Astrocyte (in vitro differentiated cells and primary cell): ENCODE measurements around the gene AUTS2. TPM values are rescaled to one million over a fixed set of nuclear protein-coding genes. Genes with fewer than 3 reads are reported as not detected.

Source experiments
- DNase-seq: peaks from one replicate; pipeline ENCODE4 v3.0.0-alpha.2; 2010; ENCODE audit warnings: low read depth
- FAIRE-seq: peaks from 2 replicates; lab custom pipeline; 2011; peaks lifted over from hg19 to GRCh38; lab: Jason Lieb, UNC
- H2AFZ ChIP-seq: 2 replicates; pipeline ENCODE4 v1.6.0; 2012; ENCODE audit warnings: low read depth, low read length, inconsistent platforms
- H3K27ac ChIP-seq: 2 replicates; pipeline ENCODE4 v1.5.1; 2011; ENCODE audit warnings: low read depth, low read length, inconsistent platforms
- H3K27me3 ChIP-seq: 2 replicates; pipeline ENCODE4 v1.6.0; 2011; ENCODE audit warnings: low read length, inconsistent platforms; ENCODE audit not compliant: insufficient read depth
- H3K36me3 ChIP-seq: 2 replicates; pipeline ENCODE4 v1.5.1; 2011; ENCODE audit warnings: low read length, inconsistent platforms; ENCODE audit not compliant: insufficient read depth
- H3K4me1 ChIP-seq: 2 replicates; pipeline ENCODE4 v1.5.1; 2011; ENCODE audit warnings: low read length, inconsistent platforms; ENCODE audit not compliant: insufficient read depth
- H3K4me2 ChIP-seq: 2 replicates; pipeline ENCODE4 v1.6.0; 2012; ENCODE audit warnings: low read length, inconsistent platforms
- H3K4me3 ChIP-seq: 2 replicates; pipeline ENCODE4 v1.5.1; 2011; ENCODE audit warnings: low read depth, mild to moderate bottlenecking, low read length, inconsistent platforms; ENCODE audit not compliant: insufficient read depth
- H3K79me2 ChIP-seq: 2 replicates; pipeline ENCODE4 v1.6.0; 2012; ENCODE audit warnings: mild to moderate bottlenecking, low read length, inconsistent platforms; ENCODE audit not compliant: insufficient read depth
- H3K9ac ChIP-seq: 2 replicates; pipeline ENCODE4 v1.6.0; 2012; ENCODE audit warnings: mild to moderate bottlenecking, low read length, inconsistent platforms
- H3K9me3 ChIP-seq: 2 replicates; pipeline ENCODE4 v1.5.1; 2012; ENCODE audit warnings: low read depth, mild to moderate bottlenecking, low read length, inconsistent platforms; ENCODE audit not compliant: insufficient read depth
- H4K20me1 ChIP-seq: 2 replicates; pipeline ENCODE4 v1.6.0; 2012; ENCODE audit warnings: low read length, inconsistent platforms; ENCODE audit not compliant: insufficient read depth
- H3K27ac Mint-ChIP-seq: one replicate; pipeline ENCODE4 v1.8.0; 2021; ENCODE audit warnings: mild to moderate bottlenecking, mixed read lengths; ENCODE audit not compliant: unreplicated experiment
- H3K27me3 Mint-ChIP-seq: one replicate; pipeline ENCODE4 v1.8.0; 2021; ENCODE audit warnings: low read depth, mixed read lengths; ENCODE audit not compliant: unreplicated experiment
- H3K36me3 Mint-ChIP-seq: one replicate; pipeline ENCODE4 v1.8.0; 2021; ENCODE audit warnings: low read depth, mixed read lengths; ENCODE audit not compliant: unreplicated experiment
- H3K4me1 Mint-ChIP-seq: one replicate; pipeline ENCODE4 v1.8.0; 2021; ENCODE audit warnings: low read depth, mixed read lengths; ENCODE audit not compliant: unreplicated experiment
- H3K4me3 Mint-ChIP-seq: one replicate; pipeline ENCODE4 v1.8.0; 2021; ENCODE audit warnings: mild to moderate bottlenecking, moderate library complexity, mixed read lengths; ENCODE audit not compliant: unreplicated experiment
- H3K9me3 Mint-ChIP-seq: one replicate; pipeline ENCODE4 v1.8.0; 2021; ENCODE audit warnings: mild to moderate bottlenecking, mixed read lengths; ENCODE audit not compliant: unreplicated experiment
- EZH2 ChIP-seq: IDR thresholded peaks from 2 replicates; pipeline ENCODE4 v1.6.1; 2012; ENCODE audit warnings: mild to moderate bottlenecking, low read length, inconsistent platforms; ENCODE audit not compliant: insufficient read depth
- total RNA-seq: library from RNA; stranded (reverse); gene quantifications from 2 replicates; pipeline ENCODE4 v1.2.1, GENCODE V29; 2021
- TF ChIP-seq, protein P1 (sequence below): IDR thresholded peaks from 2 replicates; pipeline ENCODE4 v1.5.1; 2011; ENCODE audit warnings: low read depth, mild to moderate bottlenecking, inconsistent platforms, low read length, moderate library complexity; ENCODE audit not compliant: insufficient read depth

The AUTS2 gene
- total RNA-seq, 1 donor from 2014 or later, result 73.2 TPM

DNA sequence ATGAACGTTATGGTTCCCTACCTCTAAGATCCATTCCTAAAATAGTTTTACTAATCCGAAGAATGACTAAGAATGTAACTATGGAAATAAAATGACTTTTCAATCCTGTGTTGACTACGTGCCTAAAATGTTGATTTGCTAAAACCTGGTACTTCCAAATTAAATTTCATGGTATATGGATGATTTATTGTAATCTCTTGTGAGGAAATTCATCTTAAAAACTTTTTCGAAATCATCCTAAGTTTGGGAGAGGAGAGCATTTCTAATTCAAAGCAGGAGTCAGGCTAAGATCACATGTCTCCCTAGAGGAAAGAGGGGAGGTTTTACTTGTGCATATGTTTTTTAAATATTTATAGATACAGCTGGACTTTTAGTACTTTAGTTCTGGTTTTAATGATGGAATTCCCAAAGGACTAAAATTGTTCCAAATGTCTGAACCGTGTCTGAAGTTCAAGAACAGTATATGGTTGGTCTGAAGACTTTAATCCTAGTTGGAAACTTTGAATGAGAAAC lies 483.9 kb downstream of the AUTS2 start:
- no peak for FAIRE-seq

DNA sequence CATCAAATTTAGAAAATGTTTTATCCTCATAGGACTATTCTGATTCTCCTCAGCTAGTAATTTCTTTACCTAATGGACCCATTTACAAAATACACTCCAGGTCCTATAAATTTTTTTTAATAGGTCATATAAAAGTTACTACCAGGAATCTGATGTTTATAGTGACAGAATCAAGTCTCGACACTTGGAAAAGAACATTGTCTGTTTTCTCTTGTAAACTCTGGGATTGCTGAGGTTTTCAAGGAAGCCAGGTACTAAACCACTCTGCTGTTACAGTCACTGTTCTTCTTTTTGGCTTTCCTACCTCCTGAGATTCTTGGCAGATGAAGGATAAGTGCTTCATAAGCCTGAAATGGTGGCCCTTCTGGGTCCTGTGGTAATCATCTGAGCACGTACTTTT lies 493.1 kb downstream of the AUTS2 start:
- DNase-seq (no peak), FAIRE-seq (no peak)

More for the DNA sequence above, 483.9 kb downstream of the AUTS2 start:
- Histone ChIP-seq H3K4me3 (no peak overlapping the region), H3K27ac (no peak overlapping the region), H2AFZ (no peak overlapping the region), H3K9me3 (no peaks in the 10 kb centered on the region), H3K4me2 (peak overlapping the region; percentile 6), H3K79me2 (no peaks in the 10 kb centered on the region), H3K36me3 (no peaks in the 10 kb centered on the region), H4K20me1 (no peaks in the 10 kb centered on the region), H3K9ac (no peak overlapping the region), H3K27me3 (no peaks in the 10 kb centered on the region), H3K4me1 (no peaks in the 10 kb centered on the region)
- Mint-ChIP-seq H3K27ac (no peak overlapping the region), H3K4me3 (no peak overlapping the region), H3K27me3 (no peaks in the 10 kb centered on the region), H3K4me1 (peaks cover 7% of the 10 kb centered on the region), H3K36me3 (peaks cover 2% of the 10 kb centered on the region), H3K9me3 (no peaks in the 10 kb centered on the region)
- peak; percentile 9 for DNase-seq
- TF ChIP-seq EZH2, result no peak
- TF ChIP-seq, protein P1, sequence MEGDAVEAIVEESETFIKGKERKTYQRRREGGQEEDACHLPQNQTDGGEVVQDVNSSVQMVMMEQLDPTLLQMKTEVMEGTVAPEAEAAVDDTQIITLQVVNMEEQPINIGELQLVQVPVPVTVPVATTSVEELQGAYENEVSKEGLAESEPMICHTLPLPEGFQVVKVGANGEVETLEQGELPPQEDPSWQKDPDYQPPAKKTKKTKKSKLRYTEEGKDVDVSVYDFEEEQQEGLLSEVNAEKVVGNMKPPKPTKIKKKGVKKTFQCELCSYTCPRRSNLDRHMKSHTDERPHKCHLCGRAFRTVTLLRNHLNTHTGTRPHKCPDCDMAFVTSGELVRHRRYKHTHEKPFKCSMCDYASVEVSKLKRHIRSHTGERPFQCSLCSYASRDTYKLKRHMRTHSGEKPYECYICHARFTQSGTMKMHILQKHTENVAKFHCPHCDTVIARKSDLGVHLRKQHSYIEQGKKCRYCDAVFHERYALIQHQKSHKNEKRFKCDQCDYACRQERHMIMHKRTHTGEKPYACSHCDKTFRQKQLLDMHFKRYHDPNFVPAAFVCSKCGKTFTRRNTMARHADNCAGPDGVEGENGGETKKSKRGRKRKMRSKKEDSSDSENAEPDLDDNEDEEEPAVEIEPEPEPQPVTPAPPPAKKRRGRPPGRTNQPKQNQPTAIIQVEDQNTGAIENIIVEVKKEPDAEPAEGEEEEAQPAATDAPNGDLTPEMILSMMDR, result no peak

More for the DNA sequence above, 493.1 kb downstream of the AUTS2 start:
- no peaks in the 10 kb centered on the region for H3K27me3 Mint-ChIP-seq
- Histone ChIP-seq H3K9ac (no peak overlapping the region), H3K9me3 (no peaks in the 10 kb centered on the region), H3K27ac (no peak overlapping the region), H3K4me3 (no peak overlapping the region), H3K4me1 (peaks cover 20% of the 10 kb centered on the region), H4K20me1 (no peaks in the 10 kb centered on the region), H2AFZ (no peak overlapping the region), H3K4me2 (no peak overlapping the region), H3K36me3 (no peaks in the 10 kb centered on the region), H3K79me2 (no peaks in the 10 kb centered on the region), H3K27me3 (no peaks in the 10 kb centered on the region)
- TF ChIP-seq, protein P1, result no peak
- TF ChIP-seq EZH2, result no peak
- no peak overlapping the region for H3K4me3 Mint-ChIP-seq
- peaks cover 18% of the 10 kb centered on the region for H3K4me1 Mint-ChIP-seq
- no peak overlapping the region for H3K27ac Mint-ChIP-seq
- no peaks in the 10 kb centered on the region for H3K36me3 Mint-ChIP-seq
- no peaks in the 10 kb centered on the region for H3K9me3 Mint-ChIP-seq
